HG02571 (cell line): ENCODE data around the gene SACM1L.
"Not testable (repeated sequence)": the region's sequence is repeated elsewhere in the genome, so short reads cannot be mapped to it uniquely, and the experiment has no call there.

Experiments used
- ATAC-seq: cut with Tn5 transposase; IDR thresholded peaks from one replicate; pipeline ENCODE4 v1.9.1; 2021; ENCODE audit warnings: mild to moderate bottlenecking, moderate library complexity; ENCODE audit not compliant: unreplicated experiment

The SACM1L gene

DNA sequence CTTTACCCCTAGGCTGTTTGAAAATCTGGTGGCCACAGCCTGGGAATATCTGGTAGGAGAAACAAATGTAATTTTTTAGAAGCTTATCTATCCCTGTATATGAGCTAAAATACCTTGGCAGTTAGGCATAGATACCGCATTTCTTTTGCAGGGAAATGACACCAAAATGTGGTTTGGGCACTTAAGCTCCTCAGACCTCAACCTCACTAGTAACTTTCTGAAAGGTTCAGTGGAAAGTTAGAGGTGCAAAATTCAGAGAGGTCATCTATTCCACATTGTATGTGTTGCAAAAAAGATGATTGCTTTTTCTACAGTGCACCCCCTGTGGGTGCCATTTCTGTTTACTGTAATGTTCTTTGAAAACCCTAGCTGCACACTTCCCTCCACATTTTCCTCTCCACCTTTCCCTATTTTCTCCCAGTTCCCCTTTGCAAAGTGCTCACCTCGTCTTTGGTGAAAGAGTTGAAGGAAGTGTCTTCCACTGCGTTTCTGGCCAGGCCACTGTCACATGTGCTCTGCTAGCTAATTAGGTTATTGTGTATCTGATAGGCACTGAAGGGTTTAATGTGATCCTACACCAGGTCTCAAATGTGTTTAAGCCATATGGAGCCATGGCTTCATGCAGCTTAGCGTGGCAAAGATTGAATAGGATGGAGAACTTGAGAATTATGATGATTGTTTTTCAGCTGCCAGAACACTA, 1.3 kb downstream of the SACM1L start:
- no peak for ATAC-seq

DNA sequence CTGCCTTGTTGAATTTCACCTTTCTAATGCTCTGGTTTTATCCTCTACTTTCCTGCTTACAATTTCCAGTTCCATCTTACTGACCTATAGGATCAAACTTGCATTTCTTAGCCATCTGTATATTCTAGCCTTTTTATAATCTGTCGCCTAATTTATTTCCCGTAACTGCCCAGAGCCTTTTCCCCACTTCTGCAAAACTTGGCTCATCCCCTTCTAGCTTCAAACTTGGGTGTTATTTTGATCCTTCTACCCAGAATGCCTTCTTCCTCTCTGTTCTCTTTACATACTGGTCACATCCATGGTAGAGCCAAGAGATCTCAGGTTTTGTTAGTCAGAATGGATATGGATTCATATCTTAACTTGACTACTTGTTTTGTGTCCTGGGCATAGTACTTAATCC, 2.6 kb downstream of the SACM1L start:
- ATAC-seq, result no peak

DNA sequence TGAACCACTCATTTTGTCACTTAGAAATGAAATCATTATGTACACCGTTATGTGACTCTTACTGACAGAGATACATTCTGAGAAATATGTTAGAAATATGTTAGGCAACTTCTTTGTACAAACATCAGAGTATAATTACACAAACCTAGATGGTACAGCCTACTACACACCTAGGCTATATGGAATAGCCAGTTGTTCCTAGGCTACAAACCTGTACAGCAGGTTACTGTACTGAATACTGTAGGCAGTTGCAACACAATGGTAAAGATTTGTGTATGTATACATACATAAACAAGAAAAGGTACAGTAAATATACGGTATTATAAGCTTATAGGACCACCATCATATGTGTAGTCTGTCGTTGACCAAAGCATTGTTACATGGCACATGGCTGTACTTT, 3.7 kb downstream of the SACM1L start:
- no peak for ATAC-seq

DNA sequence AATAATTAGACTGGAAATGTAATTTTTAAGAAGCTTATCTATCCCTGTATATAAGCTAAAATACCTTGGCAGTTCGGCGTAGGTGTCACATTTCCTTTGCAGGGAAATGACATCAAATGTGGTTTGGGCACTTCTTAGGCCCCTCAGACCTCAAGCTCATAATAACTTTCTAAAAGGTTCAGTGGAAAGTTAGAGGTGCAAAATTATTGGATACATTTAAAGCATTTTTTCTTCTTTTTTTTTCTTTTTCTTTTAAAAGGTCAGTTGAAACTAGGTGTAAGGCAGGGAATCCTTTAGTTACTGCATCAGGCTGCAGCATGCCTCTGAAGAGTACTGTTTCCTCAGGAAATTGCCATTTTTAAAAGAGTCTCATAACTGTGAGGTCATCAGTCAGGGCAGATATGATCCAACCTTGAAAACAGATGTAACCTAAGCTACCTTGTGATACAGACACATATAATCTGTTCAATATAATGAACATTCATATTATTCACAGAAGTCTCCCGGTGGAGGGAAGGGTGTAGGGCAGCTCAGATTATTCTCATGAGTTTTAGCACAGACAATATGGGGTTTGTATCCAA, 4.8 kb downstream of the SACM1L start:
- no peak for ATAC-seq

DNA sequence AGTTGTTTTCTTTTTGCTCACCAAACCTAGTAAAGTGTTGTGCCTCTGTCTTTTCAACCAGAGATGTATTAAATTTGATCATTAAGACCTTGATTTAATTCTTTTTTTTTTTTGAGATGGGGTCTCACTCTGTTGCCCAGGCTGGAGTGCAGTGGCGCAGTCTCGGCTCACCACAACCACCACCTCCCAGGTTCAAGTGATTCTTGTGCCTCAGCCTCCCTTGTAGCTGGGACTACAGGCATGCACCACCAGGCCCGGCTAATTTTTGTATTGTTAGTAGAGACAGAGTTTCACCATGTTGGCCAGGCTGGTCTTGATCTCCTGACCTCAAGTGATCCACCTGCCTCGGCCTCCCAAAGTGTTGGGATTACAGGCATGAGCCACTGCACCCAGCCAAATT, 6.0 kb downstream of the SACM1L start:
- not testable (repeated sequence) for ATAC-seq

DNA sequence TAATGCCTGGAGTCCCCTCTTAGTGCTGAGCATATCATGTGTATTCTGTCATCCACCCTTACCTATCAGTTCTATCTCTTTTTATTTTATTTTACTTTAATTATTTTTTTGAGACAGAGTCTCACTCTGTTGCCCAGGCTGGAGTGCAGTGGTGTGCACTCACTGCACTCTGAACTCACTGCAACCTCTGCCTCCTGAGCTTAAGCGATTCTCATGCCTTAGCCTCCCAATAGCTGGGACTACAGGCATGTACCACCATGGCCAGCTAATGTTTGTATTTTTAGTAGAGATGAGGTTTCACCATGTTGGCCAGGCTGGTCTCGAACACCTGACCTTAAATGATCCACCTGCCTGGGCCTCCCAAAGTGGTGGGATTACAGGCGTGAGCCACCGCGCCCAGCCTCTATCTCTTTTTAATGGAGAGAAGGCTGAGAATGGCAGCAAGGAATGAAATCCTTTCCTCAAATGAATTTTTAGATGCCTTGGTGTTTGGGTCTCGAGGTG, 11.4 kb downstream of the SACM1L start:
- no peak for ATAC-seq

DNA sequence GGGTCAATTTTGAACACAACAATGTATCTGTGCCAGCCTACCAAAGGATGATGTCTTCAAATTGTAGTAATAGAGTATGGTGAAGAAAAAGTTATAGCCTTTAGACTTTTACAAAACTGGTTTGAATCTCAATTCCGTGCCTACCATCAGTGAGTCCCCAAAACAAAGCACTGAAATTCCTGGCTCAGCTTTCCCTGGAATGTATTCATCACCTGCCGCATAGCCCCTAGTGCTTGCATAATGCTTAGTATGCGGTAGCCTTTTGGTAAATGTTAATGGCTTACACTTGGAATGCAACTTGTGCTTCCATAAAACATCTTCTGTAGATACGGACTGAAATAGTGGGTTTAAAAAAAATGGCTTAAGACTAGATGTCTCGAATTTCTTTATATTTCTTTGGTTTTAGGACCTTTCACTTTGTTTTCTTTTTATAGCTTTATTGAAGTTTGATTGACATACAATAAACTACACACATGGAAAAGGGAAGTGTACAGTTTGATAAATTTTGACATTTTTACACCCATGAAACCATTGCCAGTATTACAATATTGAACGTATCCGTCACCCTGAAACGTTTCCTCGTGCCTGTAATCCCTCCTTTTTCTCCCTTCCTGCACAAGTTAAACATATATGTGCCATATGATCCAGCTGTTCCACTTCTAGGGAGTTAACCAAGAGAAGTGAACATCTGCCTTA, 12.1 kb downstream of the SACM1L start:
- ATAC-seq, result no peak

DNA sequence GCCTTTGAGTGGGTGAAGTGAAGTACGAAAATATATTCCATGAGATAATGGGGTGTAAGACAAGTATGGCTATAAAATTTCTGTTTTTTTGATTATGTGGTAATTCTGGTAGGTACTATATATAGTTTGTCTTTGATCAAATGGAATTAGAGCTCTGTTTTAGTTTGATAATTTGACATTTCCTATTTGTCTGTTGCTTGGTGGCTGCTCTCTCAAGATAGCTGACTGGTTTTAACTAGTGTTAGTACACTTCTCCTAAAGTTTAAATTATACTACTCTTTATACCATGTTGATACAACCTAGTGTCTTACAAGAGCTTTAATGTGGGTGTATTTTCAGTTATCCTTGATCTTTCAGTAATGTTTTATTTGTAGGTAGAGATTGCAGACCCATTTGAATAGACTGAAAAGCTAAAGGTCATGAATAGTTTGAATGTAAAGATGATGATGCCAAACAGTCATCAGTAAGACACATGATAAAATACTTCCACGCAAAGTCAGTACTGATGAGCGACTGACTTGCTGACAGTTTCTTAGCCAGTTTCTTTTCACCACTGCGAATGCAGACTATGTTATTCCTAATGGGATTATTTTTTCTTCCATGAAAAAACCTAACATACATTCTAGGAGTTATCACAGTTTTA, 15.2 kb downstream of the SACM1L start:
- no peak for ATAC-seq

DNA sequence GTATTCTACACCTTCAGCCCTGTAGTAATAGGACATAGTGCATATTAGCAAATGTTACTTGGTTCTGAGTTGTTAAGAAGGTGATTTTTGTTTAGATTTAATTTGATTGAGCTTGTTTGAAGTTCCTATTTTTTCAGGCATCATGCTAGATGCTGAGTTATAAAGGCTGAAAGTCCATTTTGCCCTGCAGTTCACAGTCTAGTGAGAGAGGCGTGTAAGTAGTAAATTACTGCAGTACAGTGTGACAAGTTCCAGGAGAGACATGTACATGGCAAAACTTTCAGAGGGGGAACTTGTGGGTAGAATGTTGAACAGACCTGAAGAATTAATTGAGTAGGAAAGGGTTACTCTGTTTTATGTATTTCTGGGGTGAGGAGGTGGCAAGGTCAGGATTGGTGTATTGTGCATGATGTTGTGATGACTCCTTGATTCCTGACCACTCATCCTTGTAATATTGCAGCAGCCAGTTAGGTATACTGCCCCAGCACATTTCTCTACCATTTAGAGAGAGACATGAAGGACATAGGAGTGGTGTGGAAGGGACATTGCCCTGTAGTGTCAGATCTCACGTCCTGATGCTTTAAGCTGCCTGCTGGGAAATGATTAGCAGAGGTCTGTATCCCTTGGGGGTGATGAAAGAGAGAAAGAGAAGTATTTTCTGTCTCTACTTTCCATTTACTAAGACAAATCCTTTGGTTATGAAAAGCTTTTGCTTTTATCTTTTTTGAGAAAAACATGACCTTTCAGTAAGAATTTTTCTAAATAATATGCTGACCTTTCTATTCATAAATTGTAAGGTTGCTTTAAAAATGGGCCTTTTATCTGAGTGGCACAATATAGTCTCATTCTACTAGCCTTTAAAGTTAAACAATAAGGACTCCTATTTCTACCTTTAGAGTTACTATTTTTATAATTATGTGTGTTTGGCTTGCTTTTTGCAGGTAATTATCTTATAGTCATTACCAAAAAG, 16.9 kb downstream of the SACM1L start:
- ATAC-seq, result no peak

DNA sequence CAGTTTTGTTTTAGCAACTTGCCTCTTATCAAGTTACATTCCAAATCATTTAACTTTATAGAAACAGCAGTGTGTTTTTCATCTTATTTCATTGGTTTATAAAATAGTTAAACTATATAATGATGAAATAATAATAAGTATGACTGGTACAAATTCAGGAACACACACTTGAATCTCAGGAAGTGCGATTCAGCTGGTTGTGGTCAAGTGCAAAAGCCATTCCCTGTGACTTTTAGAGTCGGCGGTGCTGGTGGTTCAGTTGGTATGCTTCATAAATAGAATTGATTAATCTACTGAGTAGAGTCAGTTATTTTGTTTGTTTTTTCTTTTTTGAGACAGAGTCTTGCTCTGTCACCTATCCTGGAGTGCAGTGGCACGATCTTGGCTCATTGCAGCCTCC, 22.7 kb downstream of the SACM1L start:
- ATAC-seq, result no peak

DNA sequence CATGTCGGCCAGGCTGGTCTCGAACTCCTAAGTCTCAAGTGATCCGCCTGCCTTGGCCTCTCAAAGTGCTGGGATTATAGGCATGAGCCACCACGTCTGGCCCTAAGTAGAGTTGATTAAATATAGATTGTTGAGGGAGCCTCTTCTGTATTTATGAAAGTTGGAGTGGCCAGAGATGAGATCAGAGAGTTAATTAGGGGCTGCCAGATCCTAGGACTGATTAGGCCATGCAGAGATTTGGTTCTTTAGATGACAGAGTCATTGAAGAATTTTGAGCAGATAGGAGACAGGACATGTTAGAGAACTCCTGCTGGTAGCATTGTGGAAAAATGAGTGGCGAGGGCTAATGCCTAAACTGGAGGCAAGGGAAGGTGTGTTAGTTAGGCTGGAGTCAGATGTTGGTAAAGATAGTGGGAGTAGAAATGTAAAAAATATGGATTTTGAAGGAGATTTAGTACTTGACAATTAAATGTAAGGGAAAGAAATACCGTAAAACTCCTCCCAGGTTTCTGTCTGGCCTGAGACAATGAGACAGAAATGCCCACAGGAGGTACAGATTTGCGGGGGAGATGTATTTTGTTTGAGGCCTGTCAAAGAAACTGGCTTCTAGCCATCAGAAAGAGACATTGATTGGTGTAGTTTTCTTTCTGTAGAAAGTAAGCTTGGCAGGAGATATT, 23.4 kb downstream of the SACM1L start:
- no peak for ATAC-seq

DNA sequence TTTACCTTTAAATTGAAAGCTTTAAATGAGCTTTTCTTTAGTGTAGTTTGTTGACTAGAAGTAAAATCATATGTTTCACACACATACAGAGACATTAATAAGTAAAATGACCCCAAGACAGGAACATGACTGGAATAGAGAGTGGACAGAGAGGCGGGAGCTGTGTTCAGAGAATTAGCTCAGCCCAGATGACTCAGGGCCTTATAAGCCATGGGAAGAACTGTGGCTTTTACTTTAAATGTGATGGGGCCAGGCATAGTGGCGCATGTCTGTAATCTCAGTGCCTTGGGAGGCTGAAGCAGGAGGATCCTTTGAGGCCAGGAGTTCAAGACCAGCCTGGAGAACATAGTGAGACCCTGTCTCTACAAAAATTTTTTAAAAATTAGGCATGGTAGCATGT, 26.7 kb downstream of the SACM1L start:
- ATAC-seq, result no peak

DNA sequence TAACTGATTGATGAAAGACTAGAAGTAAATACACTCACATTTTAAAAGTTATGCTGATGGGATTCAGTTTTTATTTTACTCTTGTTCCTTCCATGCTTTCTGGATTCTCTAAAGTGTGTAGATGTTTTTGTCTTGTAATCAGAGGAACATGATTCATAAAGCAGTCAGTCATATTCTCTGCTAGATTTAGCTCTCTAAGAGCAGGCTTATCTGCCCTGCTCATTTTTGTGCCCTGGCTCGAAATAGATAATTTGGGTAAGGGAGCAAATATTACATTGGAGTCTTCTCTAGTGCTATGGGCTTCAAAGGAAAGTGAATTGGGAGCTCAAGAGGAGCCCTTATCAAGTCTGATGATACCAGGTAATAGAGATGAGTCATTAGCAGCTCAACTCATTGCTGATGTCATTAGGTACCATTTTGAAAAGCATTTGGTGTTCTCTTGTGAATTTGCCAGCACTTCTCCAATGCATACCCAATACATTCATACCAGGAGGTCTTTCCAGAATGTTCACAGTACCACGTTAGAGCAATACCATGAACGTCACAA, 27.7 kb downstream of the SACM1L start:
- no peak for ATAC-seq

DNA sequence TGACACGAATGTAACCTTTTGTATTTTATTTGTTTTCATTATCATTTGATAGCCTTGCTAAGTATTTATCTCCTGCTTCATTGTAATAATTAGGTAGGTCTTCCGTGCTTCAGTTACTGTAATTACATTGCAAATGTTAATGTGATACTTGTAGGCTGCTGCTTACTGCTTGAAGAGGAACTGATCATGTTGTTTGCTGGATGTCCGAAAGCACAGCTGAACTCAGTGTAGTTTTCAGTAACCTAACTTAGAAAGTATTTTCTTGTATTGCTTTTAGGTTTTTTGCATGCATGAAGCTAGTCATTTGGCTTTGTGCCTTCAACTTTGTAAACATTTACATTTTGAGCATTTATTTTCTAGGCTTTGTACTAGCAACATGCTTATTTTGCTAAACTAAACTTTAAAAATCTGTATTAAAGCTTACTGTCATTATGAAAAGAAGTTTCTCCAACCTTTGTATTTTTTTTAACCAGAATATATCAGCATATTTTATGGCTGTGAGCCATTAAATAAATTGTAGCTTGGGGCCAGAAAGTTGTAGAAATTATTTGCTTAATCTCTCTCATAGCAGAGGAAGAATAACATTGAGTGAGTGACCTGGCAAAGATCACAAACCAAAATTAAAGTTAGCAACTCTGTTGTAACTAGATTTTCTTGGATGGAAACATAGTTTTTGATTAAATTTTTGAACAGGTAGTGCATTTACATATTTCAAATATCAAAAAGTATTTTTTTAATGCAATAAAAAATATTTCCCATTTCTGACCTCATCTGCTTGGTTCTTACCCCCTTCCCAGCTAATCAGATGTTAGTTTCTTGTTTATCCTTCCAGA, 30.7 kb downstream of the SACM1L start:
- no peak for ATAC-seq

DNA sequence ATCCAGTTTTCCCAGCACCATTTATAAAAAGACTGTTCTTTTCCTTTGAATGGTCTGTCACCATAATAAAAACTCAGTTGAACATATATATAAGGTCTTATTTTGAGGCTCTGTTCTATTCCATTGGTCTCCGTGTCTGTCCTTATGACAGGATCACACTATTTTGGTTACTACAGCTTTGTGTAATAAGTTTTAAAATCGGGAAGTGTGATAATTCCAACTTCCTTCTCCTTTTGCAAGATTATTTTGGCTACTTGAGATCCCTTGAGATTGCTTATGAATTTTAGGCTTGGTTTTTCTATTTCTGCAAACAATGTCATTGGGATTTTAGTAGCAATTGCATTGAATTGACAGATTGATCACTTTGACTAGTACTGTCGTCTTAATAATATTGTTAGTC, 35.7 kb downstream of the SACM1L start:
- ATAC-seq, result no peak

DNA sequence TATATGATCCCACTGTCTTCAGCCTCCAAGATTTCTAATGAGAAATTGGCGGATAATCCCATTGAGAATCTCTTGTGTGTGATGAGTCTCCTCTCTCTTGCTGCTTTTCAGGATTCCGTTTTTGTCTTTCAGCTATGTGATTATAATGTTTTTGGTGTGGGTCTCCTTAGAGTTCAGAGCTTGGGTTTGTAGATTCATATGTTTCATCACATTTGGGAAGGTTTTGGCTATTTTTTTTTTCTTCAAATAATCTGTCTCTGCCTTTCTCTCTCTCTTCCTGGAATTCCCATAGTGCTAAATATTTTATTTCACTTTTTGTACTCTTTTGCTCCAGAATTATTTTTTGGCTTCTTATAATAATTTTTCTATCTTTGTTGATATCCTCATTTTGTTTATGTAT, 40.4 kb downstream of the SACM1L start:
- ATAC-seq, result no peak

DNA sequence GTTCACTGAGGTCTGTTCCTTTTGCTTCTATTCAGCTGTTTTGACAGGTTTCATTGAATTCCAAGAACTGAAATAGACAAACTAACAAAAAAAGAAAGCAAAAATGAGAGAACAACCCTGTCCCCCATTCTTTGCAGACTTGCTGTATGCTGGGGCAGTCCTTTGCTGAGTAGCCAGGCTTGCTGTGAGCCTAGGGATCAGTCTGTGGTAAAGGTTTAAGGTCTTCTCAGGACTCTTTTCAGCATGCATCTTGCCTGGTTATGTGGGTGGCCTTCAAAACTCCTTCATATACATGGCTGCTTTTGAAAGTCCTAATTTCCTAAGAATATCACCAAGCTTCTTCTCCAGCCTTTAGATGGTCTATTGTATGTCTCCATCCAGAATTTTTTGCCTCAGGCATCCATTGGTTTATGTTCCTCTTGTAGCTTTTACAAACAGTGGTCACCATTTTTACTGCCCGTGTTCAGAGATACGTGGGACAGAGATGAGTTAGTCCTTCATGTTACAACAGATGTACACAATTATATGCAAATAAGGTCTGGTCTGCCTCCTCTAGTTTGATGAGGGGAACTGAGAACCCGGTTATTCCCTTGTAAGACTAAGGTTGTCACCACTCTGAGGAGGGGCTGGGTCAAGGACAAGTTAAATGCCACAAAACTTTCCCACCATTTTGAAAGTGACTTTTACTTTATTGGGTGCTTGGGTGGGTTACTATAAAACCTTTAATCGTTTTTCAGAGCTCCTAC, 41.4 kb downstream of the SACM1L start:
- ATAC-seq, result no peak

DNA sequence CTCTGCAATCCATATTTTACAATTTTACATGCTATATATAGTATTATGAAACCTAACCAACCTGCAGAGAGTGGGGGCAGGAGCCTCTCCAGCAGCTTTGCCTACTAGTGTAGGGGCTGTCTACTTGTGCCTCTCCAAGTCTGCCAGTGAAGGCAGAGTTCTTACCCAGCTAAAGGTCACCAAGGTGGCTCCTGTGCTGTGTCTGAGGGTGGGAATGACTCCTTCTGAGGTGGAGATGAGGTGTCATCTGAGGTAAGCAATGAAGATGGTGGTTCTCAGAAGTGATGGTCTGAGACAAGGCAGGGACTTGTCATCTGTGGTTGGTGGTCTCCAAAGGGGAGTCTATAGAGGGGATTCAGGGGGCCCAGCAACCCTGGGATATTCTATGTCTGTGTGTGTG, 47.5 kb downstream of the SACM1L start:
- ATAC-seq, result no peak
